OCI-LY1 (cell line): ENCODE results near the gene TICAM2.

Experiments used
- H2AFZ ChIP-seq: fragments of 200-600 bp; sonication (generic), shearing (Covaris generic); 2 replicates; pipeline ENCODE4 v1.6.0; 2014; ENCODE audit warnings: antibody characterized with exemption, mild to moderate bottlenecking, low read length
- H3F3A ChIP-seq: fragments of 200-600 bp; sonication (generic), shearing (Covaris generic); 2 replicates; pipeline ENCODE4 v1.6.0; 2014; ENCODE audit warnings: mild to moderate bottlenecking, antibody characterized with exemption, low read length, moderate library complexity; ENCODE audit not compliant: insufficient read depth
- H3K27ac ChIP-seq: fragments of 200-600 bp; sonication (generic); 2 replicates; pipeline ENCODE4 v1.5.1; 2014; ENCODE audit warnings: low read length, mixed run types, mild to moderate bottlenecking, low read depth; ENCODE audit not compliant: poor library complexity, severe bottlenecking
- H3K27me3 ChIP-seq: fragments of 200-600 bp; sonication (generic); 2 replicates; pipeline ENCODE4 v1.6.0; 2014; ENCODE audit warnings: antibody characterized with exemption, mild to moderate bottlenecking, low read length, moderate library complexity; ENCODE audit not compliant: insufficient read depth
- H3K36me3 ChIP-seq: fragments of 200-600 bp; sonication (generic); 2 replicates; pipeline ENCODE4 v1.6.1; 2014; ENCODE audit warnings: mild to moderate bottlenecking, antibody characterized with exemption, low read length, moderate library complexity, mixed read lengths; ENCODE audit not compliant: insufficient read depth
- H3K4me1 ChIP-seq: fragments of 200-600 bp; sonication (generic); 2 replicates; pipeline ENCODE4 v1.5.1; 2014; ENCODE audit warnings: mild to moderate bottlenecking, low read length, moderate library complexity; ENCODE audit not compliant: insufficient read depth, severe bottlenecking
- H3K4me2 ChIP-seq: fragments of 200-600 bp; sonication (generic), shearing (Covaris generic); 2 replicates; pipeline ENCODE4 v1.6.1; 2014; ENCODE audit warnings: low read length
- H3K4me3 ChIP-seq: fragments of 200-600 bp; sonication (generic); 2 replicates; pipeline ENCODE4 v1.5.1; 2014; ENCODE audit warnings: low read length, low read depth, mild to moderate bottlenecking, mixed read lengths; ENCODE audit not compliant: poor library complexity, severe bottlenecking
- H3K79me2 ChIP-seq: fragments of 200-600 bp; shearing (Covaris generic); 2 replicates; pipeline ENCODE4 v1.6.1; 2016; ENCODE audit warnings: mixed run types, low read length, mixed read lengths; ENCODE audit not compliant: insufficient read depth
- H3K9ac ChIP-seq: fragments of 200-600 bp; sonication (generic), shearing (Covaris generic); 2 replicates; pipeline ENCODE4 v1.6.1; 2014; ENCODE audit warnings: mild to moderate bottlenecking, low read length, mixed read lengths
- H3K9me2 ChIP-seq: fragments of 200-600 bp; sonication (generic), shearing (Covaris generic); 2 replicates; pipeline ENCODE4 v1.6.1; 2014; ENCODE audit warnings: low read depth, mild to moderate bottlenecking, low read length, mixed read lengths
- H3K9me3 ChIP-seq: fragments of 200-600 bp; shearing (Covaris generic); 2 replicates; pipeline ENCODE4 v1.6.1; 2014; ENCODE audit warnings: low read length, mixed read lengths
- H4K20me1 ChIP-seq: fragments of 200-600 bp; sonication (generic), shearing (Covaris generic); 2 replicates; pipeline ENCODE4 v1.6.0; 2016; ENCODE audit warnings: mild to moderate bottlenecking, low read length; ENCODE audit not compliant: insufficient read depth
- CTCF ChIP-seq: fragments of 200-600 bp; sonication (generic), shearing (Covaris generic); IDR thresholded peaks from 2 replicates; pipeline ENCODE4 v1.5.1; 2017; ENCODE audit warnings: mild to moderate bottlenecking, antibody characterized with exemption, low read length, moderate library complexity, mixed read lengths
- EZH2 ChIP-seq: fragments of 200-600 bp; sonication (generic), shearing (Covaris generic); IDR thresholded peaks from 2 replicates; pipeline ENCODE4 v1.8.0; 2017; ENCODE audit warnings: borderline replicate concordance, mixed run types, mild to moderate bottlenecking, antibody characterized with exemption, low read length, moderate library complexity, mixed read lengths

The TICAM2 gene

DNA sequence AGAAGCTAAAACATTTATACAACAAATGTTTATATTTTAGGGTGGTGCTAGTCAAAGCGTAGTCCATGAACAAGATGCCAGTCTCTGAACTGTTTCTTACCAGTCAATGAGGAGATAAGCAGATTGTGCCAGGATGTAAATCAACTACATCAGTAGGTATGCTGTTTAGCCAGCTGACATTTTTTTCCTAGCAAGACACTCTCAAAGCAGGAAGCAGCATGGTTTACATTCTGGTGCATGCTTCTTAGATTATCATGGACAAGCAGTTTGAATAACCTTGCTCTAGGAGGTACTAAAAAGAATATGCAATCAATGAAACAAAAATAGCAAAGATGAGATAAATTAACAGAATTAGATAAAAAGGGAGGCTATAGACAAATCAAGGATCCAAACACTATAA is 17.0 kb downstream of the TICAM2 start:
- no peaks in the 10 kb centered on the region for H3K9me3 ChIP-seq
- no peaks in the 10 kb centered on the region for H3K9me2 ChIP-seq
- no peak overlapping the region for H3K9ac ChIP-seq
- H3K4me3 ChIP-seq, result no peak overlapping the region
- no peak overlapping the region for H2AFZ ChIP-seq
- no peak overlapping the region for H3K4me2 ChIP-seq
- no peak overlapping the region for H3K27ac ChIP-seq
- H3K79me2 ChIP-seq, result no peaks in the 10 kb centered on the region
- H3F3A ChIP-seq, result no peaks in the 10 kb centered on the region
- H3K4me1 ChIP-seq, result no peaks in the 10 kb centered on the region
- H3K36me3 ChIP-seq, result no peaks in the 10 kb centered on the region
- no peaks in the 10 kb centered on the region for H3K27me3 ChIP-seq
- no peaks in the 10 kb centered on the region for H4K20me1 ChIP-seq
- TF ChIP-seq EZH2 (no peak), CTCF (no peak)

GRCh38 chr5:115584501-115584900 is 17.8 kb downstream of the TICAM2 start:
- Histone ChIP-seq H3K79me2 (no peaks in the 10 kb centered on the region), H3K9me3 (no peaks in the 10 kb centered on the region)

DNA sequence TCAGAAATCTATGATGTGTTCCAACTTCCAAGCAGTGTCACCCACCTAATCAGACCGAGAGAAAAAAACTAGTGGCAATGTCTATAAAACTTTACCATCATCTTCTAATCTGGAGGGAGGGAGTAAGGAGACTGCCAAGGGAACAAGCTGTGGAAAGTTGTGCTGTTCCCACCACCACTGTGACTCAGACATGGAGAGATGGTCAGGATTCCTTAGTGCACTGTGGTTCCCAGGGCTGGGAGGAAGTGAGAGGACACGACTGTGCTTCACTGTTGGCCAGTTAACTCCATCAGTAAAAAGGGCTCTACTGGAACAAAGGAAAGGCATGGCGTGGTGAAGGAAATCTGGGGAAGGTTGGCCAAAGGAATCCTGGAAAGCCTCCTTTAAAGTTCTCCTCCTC is 18.8 kb downstream of the TICAM2 start:
- no peaks in the 10 kb centered on the region for H3K9me2 ChIP-seq
- no peak overlapping the region for H3K27ac ChIP-seq
- H3K27me3 ChIP-seq, result no peaks in the 10 kb centered on the region
- H3F3A ChIP-seq, result no peaks in the 10 kb centered on the region
- H3K4me3 ChIP-seq, result no peak overlapping the region
- no peak overlapping the region for H2AFZ ChIP-seq
- TF ChIP-seq CTCF (no peak), EZH2 (no peak)
- no peaks in the 10 kb centered on the region for H4K20me1 ChIP-seq
- no peak overlapping the region for H3K4me2 ChIP-seq
- H3K9me3 ChIP-seq, result no peaks in the 10 kb centered on the region
- H3K79me2 ChIP-seq, result no peaks in the 10 kb centered on the region
- no peaks in the 10 kb centered on the region for H3K36me3 ChIP-seq
- H3K9ac ChIP-seq, result no peak overlapping the region
- no peaks in the 10 kb centered on the region for H3K4me1 ChIP-seq

More at GRCh38 chr5:115584501-115584900, 17.8 kb downstream of the TICAM2 start:
- H3K4me2 ChIP-seq, result no peak overlapping the region
- TF ChIP-seq CTCF, result no peak
- TF ChIP-seq EZH2, result no peak
- H3K36me3 ChIP-seq, result no peaks in the 10 kb centered on the region
- H2AFZ ChIP-seq, result no peak overlapping the region
- no peaks in the 10 kb centered on the region for H3K27me3 ChIP-seq
- H3K4me1 ChIP-seq, result no peaks in the 10 kb centered on the region
- no peaks in the 10 kb centered on the region for H3K9me2 ChIP-seq
- no peak overlapping the region for H3K9ac ChIP-seq
- no peak overlapping the region for H3K27ac ChIP-seq
- H4K20me1 ChIP-seq, result no peaks in the 10 kb centered on the region
- H3F3A ChIP-seq, result no peaks in the 10 kb centered on the region
- no peak overlapping the region for H3K4me3 ChIP-seq
